ENCODE data around the gene ESPL1. TPM values are rescaled to one million over a fixed set of nuclear protein-coding genes. Genes with fewer than 3 reads are reported as not detected.
A peak's percentile ranks its signal among the peaks of the same experiment; 100 is the strongest.

ESPL1 gene
- total RNA-seq, 5 donors from 2014 or later (not counting 1 experiment from before 2014, with no cell fraction given) = 1.2 to 2.5 (median 1.6) TPM

DNA sequence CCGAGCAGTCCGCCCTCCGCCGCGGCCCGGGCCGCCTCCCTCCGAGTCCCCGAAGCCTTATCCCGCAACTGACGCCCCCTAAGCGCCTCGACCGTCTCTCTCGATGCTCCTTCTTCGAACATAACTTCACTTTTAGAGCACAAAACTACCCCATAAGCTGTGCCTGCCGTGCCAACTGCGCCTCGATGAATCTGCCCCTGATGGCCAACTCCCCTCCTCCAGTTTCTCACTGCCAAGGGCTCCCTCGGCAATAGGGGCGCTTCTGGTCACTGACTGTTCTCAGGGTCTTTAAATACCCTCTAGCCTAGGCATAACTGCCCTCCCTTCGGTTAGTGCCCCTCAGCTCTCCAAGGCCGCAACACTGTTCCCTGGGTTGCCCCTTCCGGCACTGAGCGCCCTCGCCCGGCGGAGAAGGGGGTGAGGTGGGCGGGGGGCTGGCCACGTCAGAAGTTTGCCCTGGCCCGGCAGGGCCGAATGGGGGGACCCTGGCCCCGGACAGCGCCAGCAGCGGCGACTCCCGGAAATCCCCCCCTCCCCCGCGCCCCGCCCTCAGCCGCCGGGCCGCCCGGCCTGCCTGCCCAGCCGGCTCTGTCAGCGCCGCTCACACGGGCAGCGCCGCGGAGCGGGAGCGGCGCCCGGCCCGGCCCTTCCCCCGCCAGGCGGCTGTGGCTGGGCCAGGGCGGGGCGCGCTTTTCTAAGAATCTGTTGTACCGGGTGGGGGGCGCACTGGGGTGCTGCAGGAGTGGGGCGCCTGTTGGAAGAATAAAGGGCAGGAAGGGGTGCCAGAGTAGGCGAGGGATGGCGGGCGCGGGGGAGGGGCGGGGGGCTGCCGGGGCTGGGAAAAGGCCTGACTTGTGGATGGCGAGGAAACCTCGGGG lies 46.7 kb upstream of the ESPL1 start:
- Mint-ChIP-seq H3K27ac (peak overlapping the region; percentile 94 to 98), H3K27me3 (no peaks in the 10 kb centered on the region), H3K4me3 (peak overlapping the region; percentile 95 to 98 (median 96)), H3K36me3 (peaks cover 5% of the 10 kb centered on the region), H3K4me1 (peaks cover 69 to 83% (median 72%) of the 10 kb centered on the region in 3 donors), H3K9me3 (no peaks in the 10 kb centered on the region)
- Histone ChIP-seq H3K4me1 (ENCODE audit: control insufficient read depth in 1 of 2, extremely low read depth in 1 of 2, insufficient read depth in 2 of 2, low read length in 2 of 2) (peaks cover 50 to 88% of the 10 kb centered on the region in 2 experiments), H3K27me3 (replicated peaks in 1 of 2; ENCODE audit: control insufficient read depth in 2 of 2, extremely low read depth in 1 of 2, insufficient read depth in 2 of 2, low read length in 1 of 2) (no peaks in the 10 kb centered on the region), H3K9me3 (no peaks in the 10 kb centered on the region), H3K36me3 (ENCODE audit: control insufficient read depth in 2 of 2, extremely low read depth in 1 of 2, insufficient read depth in 1 of 2, low read length in 1 of 2) (no peaks in the 10 kb centered on the region), H3K27ac (ENCODE audit: low read length) (peak overlapping the region; percentile 98), H3K4me3 (ENCODE audit: control insufficient read depth in 1 of 2, extremely low read depth in 1 of 2, low read length in 1 of 2) (peak overlapping the region; percentile 58 to 82)
- DNase-seq (peak in 12 of 35 experiments; percentile 18 to 64 (median 43)), ATAC-seq (replicated peaks in 1 of 4) (peak; percentile 17 to 23 (median 19))
- under 1% methylated on average over 51 of the region's 72 CpGs for WGBS (ENCODE audit: insufficient coverage)
- POLR2A ChIA-PET = no interaction called here
- CTCF ChIA-PET = interaction anchor here in 1 of 2 donors (2.3 kb wide), 1 partner anchor 12 kb away, joined by 12 read pairs; no protein-coding TSS in a partner anchor

DNA sequence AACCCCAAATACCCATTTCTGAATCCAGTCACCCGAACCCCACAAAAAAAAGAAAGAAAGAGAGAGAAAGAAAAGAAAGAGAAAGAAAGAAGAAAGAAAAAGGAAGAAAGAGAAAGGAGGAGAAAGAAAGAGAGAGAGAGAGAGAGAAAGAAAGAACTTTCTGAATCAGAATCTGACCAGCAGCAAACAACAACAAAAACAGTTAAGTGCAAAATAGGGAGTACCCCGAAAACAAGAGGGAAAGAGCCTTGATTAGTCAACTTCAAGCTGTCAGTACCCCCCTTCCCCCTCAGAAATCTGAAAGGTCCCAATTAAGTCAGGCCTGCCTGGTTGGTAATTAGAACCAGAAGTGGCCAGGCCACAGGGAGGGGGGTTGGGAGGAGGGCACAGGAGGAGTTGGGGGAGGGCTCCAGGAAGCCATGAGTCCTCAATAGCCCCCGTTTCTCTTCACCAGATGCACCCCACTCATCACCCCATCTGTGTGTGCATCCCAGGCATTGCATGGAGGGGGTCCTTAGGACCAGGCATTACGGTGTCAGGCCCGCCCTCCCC lies 45.9 kb upstream of the ESPL1 start:
- H3K9me3 Mint-ChIP-seq = no peaks in the 10 kb centered on the region
- H3K27me3 ChIP-seq (replicated peaks in 1 of 2; ENCODE audit: control insufficient read depth in 2 of 2, extremely low read depth in 1 of 2, insufficient read depth in 2 of 2, low read length in 1 of 2) = no peaks in the 10 kb centered on the region
- H3K4me1 ChIP-seq (ENCODE audit: control insufficient read depth in 1 of 2, extremely low read depth in 1 of 2, insufficient read depth in 2 of 2, low read length in 2 of 2) = peaks cover 43 to 88% of the 10 kb centered on the region in 2 experiments
- no peaks in the 10 kb centered on the region for H3K9me3 ChIP-seq
- DNase-seq (no peak), ATAC-seq (replicated peaks in 1 of 4) (no peak)
- H3K27ac Mint-ChIP-seq = peak overlapping the region; percentile 94 to 98
- peaks cover 65 to 82% (median 71%) of the 10 kb centered on the region in 3 donors for H3K4me1 Mint-ChIP-seq
- peak overlapping the region; percentile 82 for H3K27ac ChIP-seq (ENCODE audit: low read length)
- H3K36me3 ChIP-seq (ENCODE audit: control insufficient read depth in 2 of 2, extremely low read depth in 1 of 2, insufficient read depth in 1 of 2, low read length in 1 of 2) = peaks cover 0 to 2% of the 10 kb centered on the region in 2 donors
- WGBS (ENCODE audit: insufficient coverage) = no CpG with 5 or more reads among the region's 5 CpGs
- POLR2A ChIA-PET = no interaction called here
- H3K36me3 Mint-ChIP-seq = peaks cover 9% of the 10 kb centered on the region
- H3K4me3 Mint-ChIP-seq = peak overlapping the region; percentile 68 to 95 (median 75)
- H3K27me3 Mint-ChIP-seq = no peaks in the 10 kb centered on the region
- peak overlapping the region in 1 of 2 donors; percentile 33 for H3K4me3 ChIP-seq (ENCODE audit: control insufficient read depth in 1 of 2, extremely low read depth in 1 of 2, low read length in 1 of 2)
- CTCF ChIA-PET = interaction anchor here in 1 of 2 donors (0.6 to 1.3 kb wide), 2 partner anchors 29 to 72 kb away, joined by 3 read pairs; a partner anchor contains a TSS

DNA sequence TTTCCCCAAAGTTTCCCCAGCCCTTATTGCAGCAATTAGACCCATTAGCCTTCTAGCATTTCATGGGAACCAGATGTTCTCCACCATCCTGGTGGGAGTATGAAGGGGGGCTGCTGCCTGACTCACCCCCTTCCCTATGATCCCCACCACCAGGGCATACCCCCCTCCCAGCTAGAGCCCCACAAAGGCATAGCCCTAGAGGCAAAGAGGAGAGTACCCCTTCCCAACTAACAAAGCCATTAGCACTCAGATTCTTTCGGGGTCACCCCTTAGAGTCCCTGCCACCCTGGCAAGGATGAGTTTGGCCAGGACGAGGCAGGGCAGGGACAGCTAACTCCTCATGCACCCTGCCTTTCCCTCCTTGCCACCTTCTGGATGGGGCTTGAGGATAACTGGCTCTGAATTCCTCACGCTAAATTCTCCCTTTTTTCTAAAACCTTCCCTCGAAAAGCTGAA lies 45.3 kb upstream of the ESPL1 start:
- Mint-ChIP-seq H3K36me3 (peaks cover 9% of the 10 kb centered on the region), H3K27ac (peak overlapping the region; percentile 94 to 98), H3K4me3 (peak overlapping the region; percentile 68 to 95 (median 75)), H3K27me3 (no peaks in the 10 kb centered on the region), H3K4me1 (peaks cover 60 to 78% (median 67%) of the 10 kb centered on the region in 3 donors), H3K9me3 (no peaks in the 10 kb centered on the region)
- Histone ChIP-seq H3K36me3 (ENCODE audit: control insufficient read depth in 2 of 2, extremely low read depth in 1 of 2, insufficient read depth in 1 of 2, low read length in 1 of 2) (peaks cover 0 to 2% of the 10 kb centered on the region in 2 donors), H3K9me3 (no peaks in the 10 kb centered on the region), H3K4me1 (ENCODE audit: control insufficient read depth in 1 of 2, extremely low read depth in 1 of 2, insufficient read depth in 2 of 2, low read length in 2 of 2) (peaks cover 38 to 87% of the 10 kb centered on the region in 2 experiments), H3K27ac (ENCODE audit: low read length) (peak overlapping the region; percentile 82), H3K4me3 (ENCODE audit: control insufficient read depth in 1 of 2, extremely low read depth in 1 of 2, low read length in 1 of 2) (no peak overlapping the region), H3K27me3 (replicated peaks in 1 of 2; ENCODE audit: control insufficient read depth in 2 of 2, extremely low read depth in 1 of 2, insufficient read depth in 2 of 2, low read length in 1 of 2) (no peaks in the 10 kb centered on the region)
- WGBS (ENCODE audit: insufficient coverage) = no CpG with 5 or more reads among the region's 4 CpGs
- DNase-seq = no peak
- ChIA-PET POLR2A (no interaction called here), CTCF (interaction anchor here in 1 of 2 donors (0.6 to 1.3 kb wide), 5 partner anchors 22 to 190 kb away, joined by 3 to 4 read pairs (median 3); partner anchors contain the start of gene ESPL1)
- ATAC-seq (replicated peaks in 1 of 4) = no peak

DNA sequence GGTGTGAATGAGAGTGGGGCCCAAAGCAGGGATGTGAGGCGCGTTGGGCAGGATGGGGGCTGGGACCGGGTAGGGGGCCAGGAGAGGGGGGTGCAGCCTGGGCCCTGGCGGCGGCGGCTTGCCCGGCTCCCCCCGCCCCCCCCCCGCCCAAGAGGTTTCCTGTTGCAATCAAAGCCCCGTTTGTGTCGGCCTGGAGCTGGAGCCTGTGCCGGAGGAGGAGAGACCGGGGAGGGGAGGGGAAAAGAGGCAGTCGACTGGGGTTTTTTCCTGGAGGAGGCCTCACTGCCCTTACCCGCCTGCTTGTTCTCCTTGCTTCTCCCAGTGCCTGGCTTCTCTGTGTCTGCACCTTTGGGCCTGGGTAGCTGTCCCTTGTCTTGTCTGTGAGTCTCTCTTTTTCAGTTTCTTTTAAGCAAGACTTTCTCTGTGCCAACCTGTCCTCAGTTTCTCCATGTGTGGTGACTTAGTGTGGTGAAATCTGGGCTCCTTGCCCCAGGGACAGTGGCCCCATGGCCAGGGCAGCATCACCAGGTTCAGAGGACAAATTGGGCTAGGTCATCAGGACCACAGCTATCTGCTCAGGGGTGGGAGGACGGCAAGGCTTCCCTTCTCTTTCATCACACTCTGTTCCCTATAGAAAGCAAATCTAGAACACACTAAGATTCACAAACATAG lies 44.6 kb upstream of the ESPL1 start:
- peaks cover 32 to 80% of the 10 kb centered on the region in 2 experiments for H3K4me1 ChIP-seq (ENCODE audit: control insufficient read depth in 1 of 2, extremely low read depth in 1 of 2, insufficient read depth in 2 of 2, low read length in 2 of 2)
- peaks cover 0 to 2% of the 10 kb centered on the region in 2 donors for H3K36me3 ChIP-seq (ENCODE audit: control insufficient read depth in 2 of 2, extremely low read depth in 1 of 2, insufficient read depth in 1 of 2, low read length in 1 of 2)
- Mint-ChIP-seq H3K27me3 (no peaks in the 10 kb centered on the region), H3K4me3 (peak overlapping the region; percentile 39 to 95 (median 75)), H3K4me1 (peaks cover 58 to 71% (median 64%) of the 10 kb centered on the region in 3 donors), H3K36me3 (peaks cover 9% of the 10 kb centered on the region), H3K27ac (peak overlapping the region; percentile 94 to 98), H3K9me3 (no peaks in the 10 kb centered on the region)
- 28% methylated on average over 8 of the region's 16 CpGs for WGBS (ENCODE audit: insufficient coverage)
- no peaks in the 10 kb centered on the region for H3K27me3 ChIP-seq (replicated peaks in 1 of 2; ENCODE audit: control insufficient read depth in 2 of 2, extremely low read depth in 1 of 2, insufficient read depth in 2 of 2, low read length in 1 of 2)
- ATAC-seq (replicated peaks in 1 of 4) (no peak), DNase-seq (peak in 12 of 35 experiments; percentile 24 to 65 (median 36))
- ChIA-PET POLR2A (interaction anchor here in 1 of 2 donors (0.6 kb wide), 1 partner anchor 24 kb away, joined by 9 read pairs; no protein-coding TSS in a partner anchor), CTCF (interaction anchor here in 1 of 2 donors (0.6 to 1.3 kb wide), 5 partner anchors 22 to 189 kb away, joined by 3 to 4 read pairs (median 4); partner anchors contain the start of gene ESPL1)
- no peaks in the 10 kb centered on the region for H3K9me3 ChIP-seq
- peak overlapping the region; percentile 82 for H3K27ac ChIP-seq (ENCODE audit: low read length)
- H3K4me3 ChIP-seq (ENCODE audit: control insufficient read depth in 1 of 2, extremely low read depth in 1 of 2, low read length in 1 of 2) = peak overlapping the region; percentile 1 to 25

DNA sequence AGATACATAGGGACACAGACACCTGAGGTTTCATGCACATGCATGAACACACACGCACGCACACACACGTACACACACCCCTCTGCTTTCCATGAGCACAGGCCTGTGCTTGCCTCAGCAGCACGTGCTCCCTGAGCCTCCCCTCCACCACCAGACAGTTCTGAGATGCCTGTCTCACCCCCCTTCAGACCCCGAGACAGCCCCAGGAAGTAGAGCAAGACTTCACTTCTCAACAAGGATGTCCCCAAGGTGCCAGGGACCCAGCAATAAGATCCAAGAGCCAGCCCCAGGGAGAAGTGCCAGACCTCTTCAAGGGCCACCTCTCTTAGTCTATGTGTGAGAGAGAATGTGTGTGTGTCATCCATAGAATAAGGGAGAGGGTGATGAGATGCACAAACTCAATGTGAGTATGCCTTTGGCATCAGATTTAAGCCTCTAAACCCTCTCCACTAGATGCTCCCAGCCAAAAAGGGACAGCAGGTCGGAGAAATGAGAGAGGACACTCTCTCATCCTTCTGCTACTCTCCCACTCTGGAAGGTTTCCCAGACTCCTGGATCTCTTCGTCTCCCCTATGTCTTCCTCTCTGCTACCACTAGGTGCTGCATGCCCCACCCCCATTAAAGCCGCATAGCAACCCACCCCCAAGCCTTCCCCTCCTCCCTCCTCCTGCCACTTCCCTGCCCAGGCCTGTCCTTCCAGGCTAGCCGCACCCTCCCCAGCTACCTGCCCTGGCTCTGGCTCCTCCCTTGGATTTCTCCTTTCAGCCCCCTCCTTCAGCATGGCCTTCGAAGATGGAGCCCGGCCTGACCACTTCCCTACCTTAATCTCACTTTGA lies 43.8 kb upstream of the ESPL1 start:
- ATAC-seq (replicated peaks in 1 of 4) (no peak), DNase-seq (no peak)
- 71% methylated on average over 11 of the region's 11 CpGs for WGBS (ENCODE audit: insufficient coverage)
- no peaks in the 10 kb centered on the region for H3K27me3 ChIP-seq (replicated peaks in 1 of 2; ENCODE audit: control insufficient read depth in 2 of 2, extremely low read depth in 1 of 2, insufficient read depth in 2 of 2, low read length in 1 of 2)
- no peaks in the 10 kb centered on the region for H3K9me3 ChIP-seq
- ChIA-PET POLR2A (no interaction called here), CTCF (interaction anchor here in 1 of 2 donors (1.0 to 1.1 kb wide), 3 partner anchors 21 to 44 kb away, joined by 3 to 4 read pairs (median 4); partner anchors contain the start of gene ESPL1)
- H3K36me3 ChIP-seq (ENCODE audit: control insufficient read depth in 2 of 2, extremely low read depth in 1 of 2, insufficient read depth in 1 of 2, low read length in 1 of 2) = peaks cover 0 to 2% of the 10 kb centered on the region in 2 donors
- Mint-ChIP-seq H3K4me1 (peaks cover 60 to 66% (median 64%) of the 10 kb centered on the region in 3 donors), H3K27me3 (no peaks in the 10 kb centered on the region), H3K36me3 (peaks cover 8% of the 10 kb centered on the region), H3K27ac (peak overlapping the region; percentile 91 to 94), H3K4me3 (peak overlapping the region; percentile 39 to 95 (median 55)), H3K9me3 (no peaks in the 10 kb centered on the region)
- peaks cover 32 to 80% of the 10 kb centered on the region in 2 experiments for H3K4me1 ChIP-seq (ENCODE audit: control insufficient read depth in 1 of 2, extremely low read depth in 1 of 2, insufficient read depth in 2 of 2, low read length in 2 of 2)
- peak overlapping the region; percentile 82 for H3K27ac ChIP-seq (ENCODE audit: low read length)
- peak overlapping the region in 1 of 2 donors; percentile 25 for H3K4me3 ChIP-seq (ENCODE audit: control insufficient read depth in 1 of 2, extremely low read depth in 1 of 2, low read length in 1 of 2)

Measured in T-cell (primary cell).